ENCODE measurements around the gene CCDC73.

DNA sequence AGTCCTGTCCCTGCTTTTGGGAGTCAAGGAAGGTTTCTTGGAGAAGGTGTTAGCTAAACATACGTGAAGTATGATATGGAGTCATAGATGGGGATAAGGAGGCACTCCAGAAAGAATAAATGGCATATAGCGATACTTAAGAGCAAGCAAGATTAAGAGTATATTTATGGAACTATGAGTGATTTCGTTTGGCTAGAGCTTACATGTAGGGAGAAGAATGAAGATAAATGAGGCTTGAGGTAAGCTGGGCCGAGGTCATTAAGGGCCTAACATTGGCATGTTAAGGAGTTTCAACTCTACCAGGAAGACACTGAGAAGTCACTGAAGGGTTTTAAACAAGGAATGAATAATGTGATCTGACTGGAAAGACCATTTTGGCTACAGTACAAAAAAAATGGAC, 177.6 kb downstream of the CCDC73 start:
- TF ChIP-seq, protein P1, sequence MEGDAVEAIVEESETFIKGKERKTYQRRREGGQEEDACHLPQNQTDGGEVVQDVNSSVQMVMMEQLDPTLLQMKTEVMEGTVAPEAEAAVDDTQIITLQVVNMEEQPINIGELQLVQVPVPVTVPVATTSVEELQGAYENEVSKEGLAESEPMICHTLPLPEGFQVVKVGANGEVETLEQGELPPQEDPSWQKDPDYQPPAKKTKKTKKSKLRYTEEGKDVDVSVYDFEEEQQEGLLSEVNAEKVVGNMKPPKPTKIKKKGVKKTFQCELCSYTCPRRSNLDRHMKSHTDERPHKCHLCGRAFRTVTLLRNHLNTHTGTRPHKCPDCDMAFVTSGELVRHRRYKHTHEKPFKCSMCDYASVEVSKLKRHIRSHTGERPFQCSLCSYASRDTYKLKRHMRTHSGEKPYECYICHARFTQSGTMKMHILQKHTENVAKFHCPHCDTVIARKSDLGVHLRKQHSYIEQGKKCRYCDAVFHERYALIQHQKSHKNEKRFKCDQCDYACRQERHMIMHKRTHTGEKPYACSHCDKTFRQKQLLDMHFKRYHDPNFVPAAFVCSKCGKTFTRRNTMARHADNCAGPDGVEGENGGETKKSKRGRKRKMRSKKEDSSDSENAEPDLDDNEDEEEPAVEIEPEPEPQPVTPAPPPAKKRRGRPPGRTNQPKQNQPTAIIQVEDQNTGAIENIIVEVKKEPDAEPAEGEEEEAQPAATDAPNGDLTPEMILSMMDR (IDR thresholded peaks at IDR 0.05) = no peak
- no peak for TF ChIP-seq POLR2A (IDR thresholded peaks at IDR 0.05)
